Left colon (tissue), 2 donors: Measurements from ENCODE around the gene DERA. TPM values are rescaled to one million over a fixed set of nuclear protein-coding genes. Genes with fewer than 3 reads are reported as not detected.
A peak's percentile ranks its signal among the peaks of the same experiment; 100 is the strongest.
"Not testable (repeated sequence)": the region's sequence is repeated elsewhere in the genome, so short reads cannot be mapped to it uniquely, and the experiment has no call there.

ENCODE experiments used
- ATAC-seq: fragments of 200-7000 bp; cut with Tn5 transposase; one replicate; pipeline ENCODE4 v1.9.1; 2020; ENCODE audit warnings: mild to moderate bottlenecking, moderate library complexity
- DNase-seq, 2 donors: peaks; one replicate each; pipeline ENCODE4 v3.0.0-alpha.2; 2020
- intact Hi-C, 2 donors: fragments of 100-400 bp; cut with DNase I in 1 of 2; cut with micrococcal nuclease in 1 of 2; formaldehyde crosslinking; loops; one replicate each; pipeline versions ENCODE4 v1.11.2 to v1.14.0; 2022; cut with DNase I, micrococcal nuclease
- long read RNA-seq: library from polyadenylated mRNA; unstranded; transcript quantifications from one replicate; pipeline ENCODE4 v2.0.0, GENCODE V29; 2021
- total RNA-seq, 2 donors: library from RNA; stranded (reverse); fragmentation: NEBNext Ultra II Directional; extraction: Animal tissue kit (Norgen Biotek cat#: 25700); gene quantifications; one replicate each; pipeline ENCODE4 v1.2.1, GENCODE V29; 2021
- donor health status: DM: no; HTN: no; CAD: no.
- donor health status: DM: yes; HTN: yes; CAD: no.

The DERA gene
- total RNA-seq: 10 to 100 TPM; 72.1 to 74.9 TPM
- long read RNA-seq, transcript DERA-201 (9 exons, 1,705 nt): major isoform, 151 of 175 reads
- long read RNA-seq, partial matches to known transcripts: 5 of 175 reads
- long read RNA-seq, other reads (novel, unspliced or antisense): 16 of 175 reads

DNA sequence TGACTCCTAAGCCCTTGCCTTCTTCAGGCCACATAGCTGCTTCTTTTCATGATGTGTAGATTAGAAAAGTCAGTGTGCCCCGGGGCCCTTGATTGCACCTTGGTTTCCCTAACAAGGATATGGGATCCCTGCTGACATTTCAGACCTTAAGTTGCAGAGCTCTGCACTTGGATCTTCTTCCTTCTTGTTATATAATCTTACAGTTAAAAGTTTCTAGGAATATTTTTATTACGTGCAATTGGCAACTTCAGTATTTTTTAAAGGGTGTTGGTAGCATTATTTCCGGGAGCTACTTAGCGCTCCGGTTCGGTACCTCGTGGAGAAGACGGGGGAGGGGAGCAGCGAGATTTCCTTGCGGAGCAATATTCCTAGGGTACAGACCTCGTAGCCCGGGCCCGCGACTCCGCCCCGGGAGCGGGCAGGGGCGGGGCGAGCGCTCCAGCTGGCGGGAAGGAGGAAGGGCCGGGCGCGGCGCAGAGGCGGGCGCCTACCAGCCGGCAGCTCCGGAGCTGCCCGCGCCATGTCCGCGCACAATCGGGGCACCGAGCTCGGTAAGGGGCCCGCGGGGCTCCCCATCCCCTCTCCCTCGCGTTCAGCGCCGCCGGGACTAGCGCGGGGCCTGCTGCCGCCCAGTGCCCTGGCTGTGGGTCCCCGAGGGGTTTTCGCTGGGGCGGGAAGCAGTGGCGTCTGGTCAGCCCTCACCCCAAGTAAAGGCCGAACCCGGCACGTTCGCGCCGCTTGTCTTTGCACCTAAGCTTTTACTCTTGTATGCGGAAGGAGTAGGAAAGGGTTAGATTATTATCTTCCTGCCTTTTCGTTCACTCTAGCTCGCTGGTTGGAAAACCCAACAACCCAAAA, at the start of gene DERA:
Gene DERA (plus strand): TSS at position 469 of the 858 bp plus-strand sequence. CDS start 52 bp downstream, at position 521.
- peak; percentile 90 to 92 for DNase-seq
- intact Hi-C loops: no loop called here
- ATAC-seq: peak; percentile 96

DNA sequence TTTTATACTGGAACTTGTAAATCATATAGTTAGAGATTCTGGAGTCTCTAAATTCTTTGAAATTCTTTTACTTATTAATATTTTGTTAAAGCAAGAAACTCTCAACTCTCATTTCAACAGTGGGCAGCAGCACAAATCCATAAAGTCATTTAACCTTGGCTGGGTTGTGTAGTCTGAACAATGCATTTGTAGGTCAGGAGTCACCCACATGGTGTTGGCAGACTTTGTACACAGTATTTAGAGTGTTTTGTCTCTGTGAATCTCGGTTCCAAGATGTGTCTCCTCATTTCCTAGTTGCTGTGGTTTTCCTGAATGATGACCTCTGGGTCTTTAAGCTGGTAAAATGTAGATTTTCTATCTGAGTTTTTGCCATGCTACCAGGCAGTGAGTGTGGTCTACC, 49.7 kb upstream of the DERA start:
- ATAC-seq (peak; percentile 79), DNase-seq (no peak)
- intact Hi-C loops: no loop called here

DNA sequence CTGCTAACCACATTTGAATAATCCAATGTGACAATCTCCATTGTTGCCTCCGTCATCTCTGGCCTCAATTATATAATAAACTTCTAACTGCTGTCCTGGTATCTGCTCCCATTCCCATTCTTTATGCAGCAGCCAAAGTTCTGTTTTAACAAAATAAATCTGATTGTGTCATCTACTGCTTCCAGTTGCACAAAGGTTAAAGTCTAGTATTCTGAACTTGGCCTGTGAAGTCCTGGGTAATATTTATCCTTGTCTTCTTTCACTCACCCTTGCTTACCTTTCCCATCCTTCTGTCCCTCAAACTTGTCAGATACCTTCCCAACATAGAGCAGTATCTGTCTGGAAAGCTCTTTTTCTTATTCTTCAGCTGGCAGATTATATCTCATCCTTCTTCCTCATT, 48.3 kb upstream of the DERA start:
- peak; percentile 83 for ATAC-seq
- intact Hi-C loops: no loop called here
- no peak for DNase-seq

DNA sequence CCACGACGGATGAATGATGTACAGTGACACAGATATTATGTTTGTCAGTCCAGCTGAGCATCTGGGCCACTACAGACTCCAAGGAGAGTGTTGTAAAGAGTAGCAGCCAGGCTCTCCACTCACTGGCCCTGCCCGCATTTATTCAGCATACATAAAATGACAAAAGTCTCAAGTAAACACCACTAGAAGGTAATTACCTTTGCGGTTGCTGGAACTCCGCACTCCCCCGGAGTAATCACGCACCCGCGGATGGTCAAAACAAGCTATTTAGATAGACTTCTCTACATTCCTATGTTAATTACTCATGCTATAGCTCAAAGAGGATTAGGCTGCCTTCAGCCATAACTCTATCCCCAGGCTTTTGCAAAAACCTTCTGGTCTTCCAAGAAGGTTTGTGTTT, 47.8 kb upstream of the DERA start:
- intact Hi-C loops: no loop called here
- no peak for DNase-seq
- peak; percentile 39 for ATAC-seq

DNA sequence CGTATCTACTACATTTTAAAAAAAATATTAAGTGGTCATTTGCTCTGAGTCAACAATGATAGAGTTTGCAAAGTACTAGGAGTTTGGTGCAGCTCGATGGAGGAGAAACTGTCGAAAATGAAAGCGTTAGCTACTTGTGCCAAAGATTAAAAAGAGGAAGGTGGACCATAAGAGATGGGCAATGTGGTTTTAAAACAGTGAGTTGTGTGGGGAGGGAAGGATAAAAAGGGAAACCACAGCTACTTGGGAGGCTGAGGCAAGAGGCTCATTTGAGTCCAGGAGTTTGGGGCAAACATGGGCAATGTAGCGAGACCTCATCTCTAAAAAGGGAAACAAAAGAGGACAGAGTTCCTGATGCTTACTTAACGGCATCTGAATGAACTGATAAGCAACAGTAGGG, 47.1 kb upstream of the DERA start:
- DNase-seq (no peak), ATAC-seq (no peak)
- intact Hi-C loops: no loop called here

DNA sequence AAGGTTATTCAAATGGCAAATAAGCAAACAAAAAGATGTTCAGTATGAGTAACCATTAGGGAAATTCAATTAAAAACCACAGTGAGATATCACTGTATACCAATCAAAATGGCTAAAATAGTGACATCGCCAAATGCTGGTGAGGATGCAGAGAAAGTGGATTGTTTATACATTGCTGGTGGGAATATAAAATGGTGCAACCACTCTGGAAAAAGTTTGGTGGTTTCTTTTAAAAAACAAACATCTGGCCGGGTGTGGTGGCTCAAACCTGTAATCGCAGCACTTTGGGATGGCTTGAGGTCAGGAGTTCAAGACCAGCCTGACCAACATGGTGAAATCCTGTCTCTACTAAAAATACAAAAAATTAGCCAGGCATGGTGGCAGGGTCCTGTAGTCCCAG, 42.9 kb upstream of the DERA start:
- intact Hi-C loops: no loop called here
- ATAC-seq (no peak), DNase-seq (no peak)

DNA sequence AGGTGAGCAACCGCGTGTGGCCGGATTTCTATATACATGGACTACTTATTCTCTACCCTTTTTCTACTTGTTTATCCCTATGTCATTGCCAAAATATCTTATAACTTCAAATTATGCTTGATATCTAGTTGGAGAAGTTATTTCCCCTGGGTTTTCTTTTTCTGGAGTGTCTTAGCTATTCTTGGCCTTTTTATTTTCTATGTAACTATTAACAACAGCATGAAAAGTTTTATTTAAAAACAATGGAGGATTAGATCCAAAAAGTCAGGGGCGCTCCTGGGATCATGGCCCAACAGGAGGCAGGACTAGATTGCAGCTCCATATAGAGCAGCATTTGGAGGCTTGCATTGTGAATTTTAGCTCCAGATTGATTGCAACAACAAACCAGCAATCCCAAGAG, 37.6 kb upstream of the DERA start:
- DNase-seq (no peak), ATAC-seq (no peak)
- intact Hi-C loops: no loop called here

DNA sequence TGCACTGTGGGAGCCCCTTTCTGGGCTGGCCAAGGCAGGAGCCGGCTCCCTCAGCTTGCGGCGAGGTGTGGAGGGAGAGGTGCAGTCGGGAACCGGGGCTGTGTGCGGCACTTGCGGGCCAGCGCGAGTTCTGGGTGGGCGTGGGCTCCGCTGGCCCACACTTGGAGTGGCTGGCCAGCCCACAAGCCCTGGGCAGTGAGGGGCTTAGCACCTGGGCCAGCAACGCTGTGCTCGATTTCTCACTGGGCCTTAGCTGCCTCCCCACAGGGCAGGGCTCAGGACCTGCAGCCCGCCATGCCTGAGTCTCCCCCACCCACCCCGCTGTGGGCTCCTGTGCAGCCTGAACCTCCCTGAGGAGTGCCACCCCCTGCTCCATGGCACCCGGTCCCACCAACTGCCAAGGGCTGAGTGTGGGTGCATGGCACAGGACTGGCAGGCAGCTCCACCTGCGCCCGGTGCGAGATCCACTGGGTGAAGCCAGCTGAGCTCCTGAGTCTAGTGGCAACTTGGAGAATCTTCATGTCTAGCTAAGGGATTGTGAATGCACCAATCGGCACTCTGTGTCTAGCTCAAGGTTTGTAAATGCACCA, 36.5 kb upstream of the DERA start:
- ATAC-seq, intact Hi-C loops, DNase-seq: not testable (repeated sequence)

DNA sequence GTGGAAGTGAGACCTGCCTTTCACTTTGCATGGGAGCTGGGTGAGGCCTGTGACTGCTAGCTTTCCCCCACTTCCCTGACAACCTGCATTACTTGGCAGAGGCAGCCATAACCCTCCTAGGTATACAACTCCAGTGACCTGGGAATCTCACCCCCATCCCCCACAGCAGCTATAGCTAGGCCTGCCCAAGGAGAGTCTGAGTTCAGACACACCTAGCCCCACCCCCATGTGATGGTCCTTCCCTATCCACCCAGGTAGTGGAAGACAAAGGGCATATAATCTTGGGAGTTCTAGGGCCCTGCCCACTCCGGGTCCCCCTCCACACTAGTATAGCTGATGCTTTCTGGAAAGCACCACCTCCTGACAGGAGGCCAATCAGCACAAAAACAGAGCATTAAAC, 35.3 kb upstream of the DERA start:
- ATAC-seq: peak; percentile 90
- DNase-seq: peak; percentile 51 to 77
- intact Hi-C loops: no loop called here

DNA sequence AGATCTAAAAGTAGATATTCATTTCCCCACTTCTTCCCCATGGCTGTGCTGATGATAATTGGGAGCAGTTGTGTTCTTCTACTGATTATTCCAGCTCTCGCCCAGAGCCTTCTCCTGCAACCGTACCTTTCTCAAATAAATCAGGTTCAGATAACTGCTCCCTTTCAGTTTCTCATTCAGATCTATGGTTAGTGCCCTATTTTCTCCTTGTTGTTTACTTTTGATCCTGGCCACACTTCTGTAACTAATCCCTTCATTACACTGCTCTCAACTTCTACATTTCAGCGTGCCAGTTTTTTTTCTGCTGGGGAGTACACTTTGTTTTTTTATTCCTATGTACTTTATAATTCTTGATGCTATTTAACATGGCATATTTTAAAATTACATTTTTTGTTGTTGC, 31.7 kb upstream of the DERA start:
- DNase-seq: no peak
- intact Hi-C loops: no loop called here
- no peak for ATAC-seq

DNA sequence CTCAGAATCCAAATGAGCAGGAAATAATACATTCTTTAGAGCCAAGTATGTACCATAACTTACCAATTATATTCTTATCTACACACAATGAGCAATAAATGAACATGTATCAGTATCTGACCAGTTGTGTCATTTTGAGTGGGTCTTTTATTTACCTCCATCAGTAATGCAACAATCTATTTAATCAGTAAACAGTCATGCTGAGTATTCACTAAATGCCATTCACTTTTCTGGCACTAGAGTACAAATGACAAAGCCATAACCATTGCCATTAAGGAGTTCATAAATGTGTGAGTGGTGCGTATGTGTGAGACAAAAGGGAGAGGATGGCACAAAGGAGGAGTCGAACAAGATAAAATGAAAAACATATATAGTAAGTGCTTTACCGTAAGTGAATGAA, 30.4 kb upstream of the DERA start:
- DNase-seq (no peak), ATAC-seq (no peak)
- intact Hi-C loops: no loop called here

DNA sequence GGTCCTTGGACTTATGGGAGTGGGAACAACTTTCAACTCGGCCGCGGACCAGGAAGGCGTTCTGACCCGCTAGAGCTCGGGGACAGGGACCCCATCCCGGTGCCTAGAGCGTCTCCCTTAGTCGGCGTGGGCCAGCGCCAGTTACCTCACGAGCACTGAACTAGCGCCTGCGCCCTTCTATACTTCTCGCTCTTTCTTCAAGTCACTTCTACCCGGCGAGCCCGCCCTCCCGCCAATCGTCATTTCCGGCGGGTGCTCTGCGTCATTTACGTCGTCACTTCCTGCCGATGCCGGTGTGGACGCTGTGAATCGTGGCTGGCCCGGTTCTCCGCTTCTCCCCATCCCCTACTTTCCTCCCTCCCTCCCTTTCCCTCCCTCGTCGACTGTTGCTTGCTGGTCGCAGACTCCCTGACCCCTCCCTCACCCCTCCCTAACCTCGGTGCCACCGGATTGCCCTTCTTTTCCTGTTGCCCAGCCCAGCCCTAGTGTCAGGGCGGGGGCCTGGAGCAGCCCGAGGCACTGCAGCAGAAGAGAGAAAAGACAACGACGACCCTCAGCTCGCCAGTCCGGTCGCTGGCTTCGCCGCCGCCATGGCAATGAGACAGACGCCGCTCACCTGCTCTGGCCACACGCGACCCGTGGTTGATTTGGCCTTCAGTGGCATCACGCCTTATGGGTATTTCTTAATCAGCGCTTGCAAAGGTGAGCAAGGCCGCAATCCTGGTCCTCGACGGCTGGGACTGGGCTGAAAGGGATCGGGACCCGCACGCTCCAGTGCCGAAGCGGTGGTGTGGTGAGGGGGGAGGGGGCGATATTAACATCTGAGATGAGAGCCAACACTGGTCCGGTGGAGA, 28.8 kb upstream of the DERA start, which contains the start of gene STRAP:
Gene STRAP (plus strand): TSS at position 270 of the 854 bp plus-strand sequence. CDS start 321 bp downstream, at position 591.
- DNase-seq: peak; percentile 95 to 97

DNA sequence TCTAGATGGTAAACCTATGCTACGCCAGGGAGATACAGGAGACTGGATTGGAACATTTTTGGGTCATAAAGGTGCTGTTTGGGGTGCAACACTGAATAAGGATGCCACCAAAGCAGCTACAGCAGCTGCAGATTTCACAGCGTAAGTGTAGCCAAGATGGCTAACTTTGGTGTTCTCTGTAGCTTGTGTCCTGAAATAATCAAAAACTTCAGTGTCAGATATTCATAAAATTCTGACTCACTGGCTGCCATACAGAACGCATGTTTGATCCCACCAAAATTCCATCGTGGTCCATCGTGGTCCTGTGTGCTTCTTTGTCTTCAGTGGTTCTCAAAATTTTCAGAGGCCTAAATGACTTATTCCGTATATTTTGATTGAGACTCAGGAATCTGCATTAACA, 27.6 kb upstream of the DERA start:
- ATAC-seq (no peak), DNase-seq (no peak)
- intact Hi-C loops: no loop called here

More for the DNA sequence above, 28.8 kb upstream of the DERA start, which contains the start of gene STRAP:
- peak; percentile 92 for ATAC-seq
- intact Hi-C loops: no loop called here

DNA sequence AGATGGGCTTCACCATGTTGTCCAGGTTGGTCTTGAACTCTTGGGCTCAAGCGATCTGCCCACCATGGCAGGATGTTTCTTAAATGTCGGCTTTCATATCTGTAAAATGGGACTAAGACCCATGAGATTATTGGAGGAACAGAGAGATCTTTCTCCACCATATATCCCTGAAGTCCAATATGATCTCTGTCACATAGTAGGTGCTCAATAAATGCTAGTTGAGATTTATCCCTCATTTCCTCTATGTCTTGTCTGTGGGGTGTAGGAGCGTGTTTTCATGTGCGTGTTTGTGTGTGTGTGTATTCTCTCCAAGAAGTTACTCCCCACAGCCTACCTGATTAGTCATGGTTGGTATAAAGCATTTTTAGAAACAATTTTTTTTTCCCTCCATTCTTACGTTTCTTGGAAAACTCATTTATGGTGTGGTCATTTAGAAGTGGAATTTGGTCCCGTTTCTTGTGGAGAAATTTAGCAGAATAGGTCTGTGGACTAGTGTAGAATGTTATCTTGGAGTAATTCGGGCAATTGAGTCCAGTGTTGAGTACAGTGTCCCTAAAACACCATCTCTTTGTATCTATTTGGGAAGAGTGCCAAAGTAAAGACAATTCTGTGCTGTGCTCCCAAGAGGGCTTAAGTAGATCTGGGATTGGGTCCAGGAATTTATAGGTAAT, 24.6 kb upstream of the DERA start:
- ATAC-seq (no peak), DNase-seq (no peak)

DNA sequence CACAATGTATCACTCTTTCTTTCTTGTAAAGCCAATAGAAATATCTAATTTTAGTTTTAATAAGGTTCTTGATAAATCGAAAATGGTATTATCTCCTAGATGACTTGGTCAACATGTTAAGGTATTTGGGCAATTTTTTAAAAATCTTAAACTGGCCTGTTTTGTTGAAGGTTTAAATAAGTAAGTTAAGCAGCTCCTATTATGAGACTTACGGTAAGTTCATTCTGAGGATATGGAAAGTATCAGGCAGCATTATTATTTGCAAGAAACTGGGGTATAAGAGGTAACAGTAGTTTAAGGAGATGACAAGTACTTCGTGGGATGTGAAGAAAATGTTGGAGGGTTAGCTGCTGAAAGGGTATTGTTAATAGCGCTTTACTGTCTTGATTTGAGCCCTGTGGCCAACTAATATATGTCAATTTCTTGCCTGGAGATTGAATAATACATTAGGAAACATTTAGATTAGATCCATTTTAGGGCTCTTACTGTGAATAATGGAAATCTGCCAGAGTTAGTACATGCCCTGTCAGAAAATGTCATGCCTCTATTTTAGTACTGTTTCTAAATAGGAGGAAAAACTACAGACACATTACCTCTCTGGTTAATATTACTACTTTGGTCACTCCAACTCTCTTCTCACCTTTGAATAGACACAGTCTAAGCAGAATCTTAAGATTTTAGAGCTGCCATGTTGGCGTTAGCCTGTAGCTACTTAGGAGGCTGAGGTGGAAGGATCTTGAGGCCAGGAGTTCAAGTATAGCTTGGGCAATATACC, 23.9 kb upstream of the DERA start:
- intact Hi-C loops: no loop called here
- no peak for DNase-seq

More for the DNA sequence above, 24.6 kb upstream of the DERA start:
- intact Hi-C loops: no loop called here

DNA sequence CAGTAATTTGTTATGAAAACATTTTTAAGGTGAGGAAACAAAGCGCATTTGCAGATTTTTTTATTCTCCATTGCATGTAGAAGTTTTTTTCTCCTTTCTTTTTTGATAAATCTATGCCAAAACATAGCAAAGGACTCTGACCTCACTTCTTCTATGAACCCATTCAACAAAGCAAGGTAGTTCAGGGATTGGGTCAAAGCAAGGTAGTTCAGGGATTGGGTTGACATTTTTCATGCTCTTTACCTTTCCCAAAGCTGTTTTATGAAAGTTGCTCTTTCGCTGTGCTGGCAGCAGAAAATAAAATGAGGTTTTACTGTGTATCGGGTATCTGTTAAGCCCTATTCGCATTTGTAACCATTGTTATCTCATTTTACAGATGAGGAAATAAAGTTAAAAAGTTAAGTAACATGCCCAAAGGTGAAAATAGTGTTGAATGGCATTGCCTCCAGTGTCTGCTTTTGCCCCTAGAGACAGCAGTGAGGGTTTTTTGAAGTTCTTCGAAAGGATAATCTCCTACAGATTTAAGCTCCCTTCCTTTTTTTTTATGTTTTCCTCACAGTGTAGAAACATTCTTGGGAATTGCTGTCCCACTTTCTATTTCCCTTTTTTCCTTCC, 18.4 kb upstream of the DERA start:
- DNase-seq (no peak), ATAC-seq (no peak)
- intact Hi-C loops: no loop called here

More for the DNA sequence above, 23.9 kb upstream of the DERA start:
- no peak for ATAC-seq

DNA sequence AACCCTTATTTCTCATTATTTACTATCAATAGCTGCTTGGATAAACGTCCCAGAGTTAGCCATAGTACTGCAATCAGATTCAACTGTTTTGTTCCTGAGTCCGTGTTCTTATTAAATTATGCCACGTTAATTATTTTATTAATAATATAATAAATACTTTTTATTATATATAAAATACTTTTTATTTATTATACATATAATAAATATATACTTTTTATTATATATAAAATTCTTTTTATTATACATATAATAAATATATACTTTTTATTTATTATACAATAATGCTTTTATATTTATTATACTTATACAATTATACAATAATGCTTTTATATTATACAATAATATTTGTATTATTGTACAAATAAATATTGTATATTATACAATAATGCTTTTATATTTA, 17.9 kb upstream of the DERA start:
- no peak for DNase-seq
- ATAC-seq: no peak
- intact Hi-C loops: no loop called here
